H9 (cell line): ENCODE data around the gene ESPL1. TPM values are rescaled to one million over a fixed set of nuclear protein-coding genes. Genes with fewer than 3 reads are reported as not detected.

Experiments used
- DNase-seq: peaks from one replicate; pipeline ENCODE4 v3.0.0-alpha.2; 2017
- H2AFZ ChIP-seq: one replicate; pipeline ENCODE4 v1.6.1; 2013; ENCODE audit warnings: mild to moderate bottlenecking, low read length, control low read depth, moderate library complexity
- H2AK5ac ChIP-seq: 2 replicates; pipeline ENCODE4 v1.6.1; 2013; ENCODE audit warnings: low read length, control low read depth, mixed read lengths; ENCODE audit not compliant: insufficient read length
- H2BK120ac ChIP-seq: one replicate; pipeline ENCODE4 v1.6.1; 2013; ENCODE audit warnings: low read depth, mild to moderate bottlenecking, low read length, control low read depth, inconsistent platforms; ENCODE audit not compliant: poor library complexity, severe bottlenecking
- H2BK12ac ChIP-seq: 2 replicates; pipeline ENCODE4 v1.6.1; 2013; ENCODE audit warnings: low read length, control low read depth, mixed read lengths, low read depth; ENCODE audit not compliant: insufficient read length
- H2BK15ac ChIP-seq: 2 replicates; pipeline ENCODE4 v1.6.1; 2013; ENCODE audit warnings: low read depth, low read length, control low read depth
- H2BK20ac ChIP-seq: one replicate; pipeline ENCODE4 v1.6.1; 2013; ENCODE audit warnings: low read depth, mild to moderate bottlenecking, low read length, control low read depth, inconsistent platforms; ENCODE audit not compliant: poor library complexity, severe bottlenecking
- H2BK5ac ChIP-seq: 2 replicates; pipeline ENCODE4 v1.6.1; 2013; ENCODE audit warnings: low read length, control low read depth, mixed read lengths; ENCODE audit not compliant: insufficient read length
- H3K14ac ChIP-seq: 2 replicates; pipeline ENCODE4 v1.6.1; 2013; ENCODE audit warnings: low read length, control low read depth; ENCODE audit not compliant: insufficient read depth
- H3K18ac ChIP-seq: 2 replicates; pipeline ENCODE4 v1.6.1; 2013; ENCODE audit warnings: low read depth, mild to moderate bottlenecking, mixed read lengths, low read length, control low read depth; ENCODE audit not compliant: insufficient read length
- H3K23ac ChIP-seq: 2 replicates; pipeline ENCODE4 v1.6.1; 2013; ENCODE audit warnings: low read length, control low read depth, mixed read lengths, low read depth; ENCODE audit not compliant: insufficient read length
- H3K23me2 ChIP-seq: 2 replicates; pipeline ENCODE4 v1.6.1; 2013; ENCODE audit warnings: low read depth, mild to moderate bottlenecking, mixed read lengths, low read length, control low read depth; ENCODE audit not compliant: insufficient read length, poor library complexity, severe bottlenecking
- H3K27ac ChIP-seq: 2 replicates; pipeline ENCODE4 v1.5.1; 2013; ENCODE audit warnings: low read length, control low read depth, mixed read lengths, low read depth; ENCODE audit not compliant: insufficient read length
- H3K27me3 ChIP-seq: 2 replicates; pipeline ENCODE4 v1.6.1; 2013; ENCODE audit warnings: low read length, control low read depth, inconsistent platforms; ENCODE audit not compliant: insufficient read depth
- H3K4ac ChIP-seq: 2 replicates; pipeline ENCODE4 v1.6.1; 2013; ENCODE audit warnings: low read depth, mild to moderate bottlenecking, control low read depth, inconsistent platforms, low read length, moderate library complexity
- H3K4me1 ChIP-seq: 2 replicates; pipeline ENCODE4 v1.6.1; 2013; ENCODE audit warnings: low read length, control low read depth, inconsistent platforms; ENCODE audit not compliant: insufficient read depth
- H3K4me2 ChIP-seq: 2 replicates; pipeline ENCODE4 v1.6.1; 2013; ENCODE audit warnings: low read length, control low read depth, mixed read lengths; ENCODE audit not compliant: insufficient read length, insufficient read depth
- H3K56ac ChIP-seq: 2 replicates; pipeline ENCODE4 v1.6.1; 2013; ENCODE audit warnings: low read depth, mild to moderate bottlenecking, mixed read lengths, low read length, control low read depth; ENCODE audit not compliant: insufficient read length
- H3K79me1 ChIP-seq: 2 replicates; pipeline ENCODE4 v1.6.1; 2013; ENCODE audit warnings: low read depth, mild to moderate bottlenecking, moderate library complexity, low read length, control low read depth, inconsistent platforms; ENCODE audit not compliant: insufficient read depth, poor library complexity, severe bottlenecking
- H3K79me2 ChIP-seq: 2 replicates; pipeline ENCODE4 v1.6.1; 2013; ENCODE audit warnings: low read length, control low read depth, inconsistent platforms; ENCODE audit not compliant: insufficient read depth
- H3K9ac ChIP-seq: 2 replicates; pipeline ENCODE4 v1.6.1; 2013; ENCODE audit warnings: low read length, control low read depth, mixed read lengths; ENCODE audit not compliant: insufficient read length; ENCODE audit errors: extremely low read depth
- H3K9me3 ChIP-seq: one replicate; pipeline ENCODE4 v1.6.1; 2013; ENCODE audit warnings: low read depth, low read length, inconsistent platforms; ENCODE audit not compliant: control insufficient read depth
- H3T11ph ChIP-seq: one replicate; pipeline ENCODE4 v1.6.1; 2013; ENCODE audit warnings: mild to moderate bottlenecking, low read length, control low read depth, inconsistent platforms
- H4K20me1 ChIP-seq: one replicate; pipeline ENCODE4 v1.6.1; 2013; ENCODE audit not compliant: control insufficient read depth, insufficient read length, insufficient read depth
- H4K5ac ChIP-seq: 2 replicates; pipeline ENCODE4 v1.6.1; 2013; ENCODE audit warnings: low read depth, mild to moderate bottlenecking, mixed read lengths, low read length, control low read depth; ENCODE audit not compliant: insufficient read length
- H4K8ac ChIP-seq: replicated peaks from 2 replicates; pipeline ENCODE4 v1.6.1; 2013; ENCODE audit warnings: low read length, control low read depth, mixed read lengths, low read depth; ENCODE audit not compliant: insufficient read length
- H4K91ac ChIP-seq: 2 replicates; pipeline ENCODE4 v1.6.1; 2013; ENCODE audit warnings: low read depth, mild to moderate bottlenecking, moderate library complexity, mixed read lengths, low read length, control low read depth; ENCODE audit not compliant: insufficient read length
- H3K27ac Mint-ChIP-seq, 3 experiments: 2 replicates in 2 of 3; 3 replicates in 1 of 3; pipeline ENCODE4 v1.8.0; 2020 to 2021; ENCODE audit warnings: mixed read lengths in 3 of 3, mild to moderate bottlenecking in 1 of 3, moderate library complexity in 1 of 3
- H3K27me3 Mint-ChIP-seq: 2 replicates; pipeline ENCODE4 v1.8.0; 2021; ENCODE audit warnings: low read depth, mild to moderate bottlenecking, moderate library complexity, mixed read lengths
- H3K36me3 Mint-ChIP-seq, 3 experiments: 2 replicates in 2 of 3; 3 replicates in 1 of 3; pipeline ENCODE4 v1.8.0; 2020 to 2021; ENCODE audit warnings: low read depth in 3 of 3, mixed read lengths in 3 of 3; ENCODE audit not compliant: insufficient read depth in 1 of 3
- H3K4me1 Mint-ChIP-seq, 2 experiments: 2 replicates each; pipeline ENCODE4 v1.8.0; 2020; ENCODE audit warnings: mixed read lengths in 2 of 2
- H3K4me3 Mint-ChIP-seq, 2 experiments: 2 replicates in 1 of 2; 3 replicates in 1 of 2; pipeline ENCODE4 v1.8.0; 2020 to 2021; ENCODE audit warnings: mild to moderate bottlenecking in 2 of 2, mixed read lengths in 2 of 2, moderate library complexity in 1 of 2
- H3K9me3 Mint-ChIP-seq, 2 experiments: 2 replicates in 1 of 2; 3 replicates in 1 of 2; pipeline ENCODE4 v1.8.0; 2020; ENCODE audit warnings: mild to moderate bottlenecking in 2 of 2, mixed read lengths in 2 of 2, moderate library complexity in 1 of 2
- WGBS: extraction: QIAGEN DNeasy Blood & Tissue Kit; methylation state at CpG from one replicate; pipeline ENCODE4 v1.1.7; 2013; ENCODE audit warnings: missing lambda C conversion rate, low lambda C conversion rate, mixed read lengths; ENCODE audit not compliant: insufficient read length; ENCODE audit errors: extremely low coverage; 5-methylcytosine and 5-hydroxymethylcytosine counted together
- total RNA-seq: library from RNA; stranded (reverse); gene quantifications from 2 replicates; pipeline ENCODE4 v1.2.1, GENCODE V29; 2021
- TF ChIP-seq, protein P1 (sequence below): fragments of 200-600 bp; sonication (generic); conservative IDR thresholded peaks from 3 replicates; pipeline ENCODE4 v1.8.0; 2021; ENCODE audit warnings: antibody characterized with exemption, mild to moderate bottlenecking

Gene ESPL1
- total RNA-seq, 1 experiment from 2014 or later, result 43.2 TPM

DNA sequence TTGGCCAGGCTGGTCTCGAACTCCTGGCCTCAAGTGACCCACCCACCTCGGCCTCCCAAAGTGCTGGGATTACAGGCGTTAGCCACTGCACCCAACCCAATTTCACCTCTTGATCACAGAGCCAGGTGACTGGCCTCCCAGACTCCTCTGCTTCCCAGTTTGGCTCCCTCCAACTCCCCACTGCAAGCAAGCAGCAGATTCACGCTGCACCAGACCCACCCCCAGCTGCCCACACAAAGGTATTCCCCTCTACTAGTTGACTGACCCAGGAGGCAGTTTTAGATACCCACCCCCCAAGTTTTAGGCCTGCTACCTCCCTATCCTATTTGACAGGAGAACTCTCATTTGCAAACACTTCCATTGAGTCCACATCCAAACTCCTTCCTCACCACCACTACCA is 41.3 kb upstream of the ESPL1 start:
- no peak overlapping the region for H4K5ac ChIP-seq
- TF ChIP-seq, protein P1, sequence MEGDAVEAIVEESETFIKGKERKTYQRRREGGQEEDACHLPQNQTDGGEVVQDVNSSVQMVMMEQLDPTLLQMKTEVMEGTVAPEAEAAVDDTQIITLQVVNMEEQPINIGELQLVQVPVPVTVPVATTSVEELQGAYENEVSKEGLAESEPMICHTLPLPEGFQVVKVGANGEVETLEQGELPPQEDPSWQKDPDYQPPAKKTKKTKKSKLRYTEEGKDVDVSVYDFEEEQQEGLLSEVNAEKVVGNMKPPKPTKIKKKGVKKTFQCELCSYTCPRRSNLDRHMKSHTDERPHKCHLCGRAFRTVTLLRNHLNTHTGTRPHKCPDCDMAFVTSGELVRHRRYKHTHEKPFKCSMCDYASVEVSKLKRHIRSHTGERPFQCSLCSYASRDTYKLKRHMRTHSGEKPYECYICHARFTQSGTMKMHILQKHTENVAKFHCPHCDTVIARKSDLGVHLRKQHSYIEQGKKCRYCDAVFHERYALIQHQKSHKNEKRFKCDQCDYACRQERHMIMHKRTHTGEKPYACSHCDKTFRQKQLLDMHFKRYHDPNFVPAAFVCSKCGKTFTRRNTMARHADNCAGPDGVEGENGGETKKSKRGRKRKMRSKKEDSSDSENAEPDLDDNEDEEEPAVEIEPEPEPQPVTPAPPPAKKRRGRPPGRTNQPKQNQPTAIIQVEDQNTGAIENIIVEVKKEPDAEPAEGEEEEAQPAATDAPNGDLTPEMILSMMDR, result no peak

More for the DNA sequence above, 41.3 kb upstream of the ESPL1 start:
- DNase-seq, result no peak
- no peak overlapping the region for H3K14ac ChIP-seq
- no peak overlapping the region for H3K4me2 ChIP-seq
- H2AK5ac ChIP-seq, result no peak overlapping the region
- no peaks in the 10 kb centered on the region for H3K79me1 ChIP-seq
- H4K8ac ChIP-seq, result no peak overlapping the region
- no peak overlapping the region for H4K91ac ChIP-seq
- H3T11ph ChIP-seq, result no peak overlapping the region
- no peak overlapping the region for H3K9ac ChIP-seq
- H3K18ac ChIP-seq, result no peak overlapping the region
- peaks cover 28% of the 10 kb centered on the region; the same call in 1 of the 2 replicates for H3K4me1 ChIP-seq
- H2BK20ac ChIP-seq, result no peak overlapping the region
- no peaks in the 10 kb centered on the region for H3K9me3 ChIP-seq
- H3K79me2 ChIP-seq, result no peaks in the 10 kb centered on the region
- Mint-ChIP-seq H3K4me3 (peak overlapping the region in 1 of 2 experiments; percentile 16; a peak in 1 of 5 replicates), H3K9me3 (no peaks in the 10 kb centered on the region), H3K27me3 (peaks cover 10% of the 10 kb centered on the region), H3K4me1 (peaks cover 77 to 84% of the 10 kb centered on the region in 2 experiments), H3K27ac (peak overlapping the region in 1 of 3 experiments; percentile 3; a peak in 2 of 7 replicates), H3K36me3 (peaks cover 8 to 17% (median 13%) of the 10 kb centered on the region in 3 experiments; a peak in 6 of 7 replicates)
- H3K56ac ChIP-seq, result no peak overlapping the region
- WGBS, result no CpG with 5 or more reads among the region's 4 CpGs
- H2BK120ac ChIP-seq, result no peak overlapping the region
- H2BK5ac ChIP-seq, result no peak overlapping the region
- no peak overlapping the region for H3K27ac ChIP-seq
- H3K4ac ChIP-seq, result no peak overlapping the region
- no peak overlapping the region for H3K23ac ChIP-seq
- no peak overlapping the region for H2BK15ac ChIP-seq
- H3K27me3 ChIP-seq, result no peaks in the 10 kb centered on the region; the same call in 1 of the 2 replicates
- no peak overlapping the region for H2AFZ ChIP-seq
- peaks cover 10% of the 10 kb centered on the region for H3K23me2 ChIP-seq
- no peak overlapping the region for H2BK12ac ChIP-seq
- no peaks in the 10 kb centered on the region for H4K20me1 ChIP-seq
